ENCODE results near the gene ST3GAL3.

The ST3GAL3 gene

DNA sequence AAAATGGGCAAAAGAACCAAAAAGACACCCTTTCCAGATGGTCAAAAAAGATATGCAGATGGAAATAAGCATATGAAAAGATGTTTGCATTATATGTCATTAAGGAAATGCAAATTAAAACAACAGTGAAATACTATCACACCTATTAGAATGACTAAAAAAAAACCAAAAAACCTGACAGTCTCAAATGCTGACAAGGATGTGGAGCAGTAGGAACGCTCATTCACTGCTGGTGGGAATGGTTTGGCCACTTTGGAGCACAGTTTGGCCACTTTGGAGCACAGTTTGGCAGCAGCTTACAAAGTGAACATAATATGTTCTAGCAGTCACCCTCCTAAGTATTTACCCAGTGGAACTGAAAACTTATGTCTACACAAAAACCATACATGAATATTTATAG is 121.2 kb downstream of the ST3GAL3 start:
- Histone ChIP-seq H3K4me3 (ENCODE audit: low read depth, low read length) (no peak overlapping the region), H3K4me1 (ENCODE audit: control insufficient read depth, insufficient read depth, low read length) (no peaks in the 10 kb centered on the region), H3K9me3 (ENCODE audit: control insufficient read depth, insufficient read depth, low read depth, low read length) (no peaks in the 10 kb centered on the region), H3K27ac (ENCODE audit: extremely low read depth, low read depth, low read length) (no peak overlapping the region), H3K36me3 (ENCODE audit: control insufficient read depth in 2 of 2, insufficient read depth in 1 of 2, low read length in 2 of 2) (no peaks in the 10 kb centered on the region)
- no peak for TF ChIP-seq ZBTB17 (tag by site-specific recombination; IDR thresholded peaks at IDR 0.05)
- TF ChIP-seq ZBTB1 (tag by site-specific recombination; IDR thresholded peaks at IDR 0.05): no peak
- TF ChIP-seq ZNF707 (tag by site-specific recombination; IDR thresholded peaks at IDR 0.05): no peak
- no peak for TF ChIP-seq KLF8 (tag by site-specific recombination; IDR thresholded peaks at IDR 0.05)
- no peak for TF ChIP-seq ZNF239 (tag by site-specific recombination; IDR thresholded peaks at IDR 0.05)
- TF ChIP-seq, protein P1, sequence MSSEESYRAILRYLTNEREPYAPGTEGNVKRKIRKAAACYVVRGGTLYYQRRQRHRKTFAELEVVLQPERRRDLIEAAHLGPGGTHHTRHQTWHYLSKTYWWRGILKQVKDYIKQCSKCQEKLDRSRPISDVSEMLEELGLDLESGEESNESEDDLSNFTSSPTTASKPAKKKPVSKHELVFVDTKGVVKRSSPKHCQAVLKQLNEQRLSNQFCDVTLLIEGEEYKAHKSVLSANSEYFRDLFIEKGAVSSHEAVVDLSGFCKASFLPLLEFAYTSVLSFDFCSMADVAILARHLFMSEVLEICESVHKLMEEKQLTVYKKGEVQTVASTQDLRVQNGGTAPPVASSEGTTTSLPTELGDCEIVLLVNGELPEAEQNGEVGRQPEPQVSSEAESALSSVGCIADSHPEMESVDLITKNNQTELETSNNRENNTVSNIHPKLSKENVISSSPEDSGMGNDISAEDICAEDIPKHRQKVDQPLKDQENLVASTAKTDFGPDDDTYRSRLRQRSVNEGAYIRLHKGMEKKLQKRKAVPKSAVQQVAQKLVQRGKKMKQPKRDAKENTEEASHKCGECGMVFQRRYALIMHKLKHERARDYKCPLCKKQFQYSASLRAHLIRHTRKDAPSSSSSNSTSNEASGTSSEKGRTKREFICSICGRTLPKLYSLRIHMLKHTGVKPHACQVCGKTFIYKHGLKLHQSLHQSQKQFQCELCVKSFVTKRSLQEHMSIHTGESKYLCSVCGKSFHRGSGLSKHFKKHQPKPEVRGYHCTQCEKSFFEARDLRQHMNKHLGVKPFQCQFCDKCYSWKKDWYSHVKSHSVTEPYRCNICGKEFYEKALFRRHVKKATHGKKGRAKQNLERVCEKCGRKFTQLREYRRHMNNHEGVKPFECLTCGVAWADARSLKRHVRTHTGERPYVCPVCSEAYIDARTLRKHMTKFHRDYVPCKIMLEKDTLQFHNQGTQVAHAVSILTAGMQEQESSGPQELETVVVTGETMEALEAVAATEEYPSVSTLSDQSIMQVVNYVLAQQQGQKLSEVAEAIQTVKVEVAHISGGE (tag by site-specific recombination; conservative IDR thresholded peaks at IDR 0.05; ENCODE audit: low read depth): no peak
- no peak for TF ChIP-seq ZNF394 (tag by site-specific recombination; IDR thresholded peaks at IDR 0.05; ENCODE audit: borderline replicate concordance)
- TF ChIP-seq ZNF585B (tag by site-specific recombination; IDR thresholded peaks at IDR 0.05): no peak
- TF ChIP-seq ZNF114 (tag by site-specific recombination; IDR thresholded peaks at IDR 0.05): no peak
- no peak for TF ChIP-seq BCL11B (tag by site-specific recombination; IDR thresholded peaks at IDR 0.05; ENCODE audit: low read depth)
- no peak for TF ChIP-seq ZEB2 (tag by site-specific recombination; IDR thresholded peaks at IDR 0.05)
- TF ChIP-seq ZNF23 (tag by site-specific recombination; IDR thresholded peaks at IDR 0.05; ENCODE audit: borderline replicate concordance): no peak
- TF ChIP-seq ZNF280C (tag by site-specific recombination; IDR thresholded peaks at IDR 0.05): no peak
- no peak for TF ChIP-seq ZSCAN30 (tag by site-specific recombination; IDR thresholded peaks at IDR 0.05)
- TF ChIP-seq ZNF514 (tag by site-specific recombination; IDR thresholded peaks at IDR 0.05): no peak
- no peak for TF ChIP-seq KLF16 (tag by site-specific recombination; IDR thresholded peaks at IDR 0.05)
- ChIA-PET CTCF (no interaction called here), POLR2A (no interaction called here)

DNA sequence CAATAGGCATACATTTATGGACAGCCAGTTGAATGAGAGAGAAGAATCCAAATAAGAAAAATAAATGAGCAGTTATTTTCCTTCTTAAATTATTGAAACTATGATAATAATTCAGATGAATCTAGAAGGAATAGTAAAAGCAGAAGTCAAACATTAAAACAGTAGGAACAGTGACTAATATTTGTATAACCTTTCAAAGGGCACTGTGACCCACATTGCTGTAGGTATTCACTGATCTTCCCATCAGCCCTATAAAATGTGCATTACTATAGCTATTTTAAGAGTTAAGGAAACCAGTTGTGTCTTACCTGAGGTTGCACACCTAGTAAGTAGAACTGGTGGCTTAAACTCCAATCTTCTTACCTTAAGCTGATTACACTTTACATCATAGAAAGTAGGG is 123.5 kb downstream of the ST3GAL3 start:
- no peaks in the 10 kb centered on the region for H3K36me3 ChIP-seq (ENCODE audit: control insufficient read depth in 2 of 2, insufficient read depth in 1 of 2, low read length in 2 of 2)
- H3K27ac ChIP-seq (ENCODE audit: extremely low read depth, low read depth, low read length): no peak overlapping the region
- no peak for TF ChIP-seq ZNF214 (tag by site-specific recombination; IDR thresholded peaks at IDR 0.05; ENCODE audit: borderline replicate concordance)
- no peak for TF ChIP-seq ZNF350 (tag by site-specific recombination; IDR thresholded peaks at IDR 0.05)
- no peak for TF ChIP-seq GLI2 (tag by site-specific recombination; IDR thresholded peaks at IDR 0.05; ENCODE audit: borderline replicate concordance, low read depth)
- TF ChIP-seq, protein P2, sequence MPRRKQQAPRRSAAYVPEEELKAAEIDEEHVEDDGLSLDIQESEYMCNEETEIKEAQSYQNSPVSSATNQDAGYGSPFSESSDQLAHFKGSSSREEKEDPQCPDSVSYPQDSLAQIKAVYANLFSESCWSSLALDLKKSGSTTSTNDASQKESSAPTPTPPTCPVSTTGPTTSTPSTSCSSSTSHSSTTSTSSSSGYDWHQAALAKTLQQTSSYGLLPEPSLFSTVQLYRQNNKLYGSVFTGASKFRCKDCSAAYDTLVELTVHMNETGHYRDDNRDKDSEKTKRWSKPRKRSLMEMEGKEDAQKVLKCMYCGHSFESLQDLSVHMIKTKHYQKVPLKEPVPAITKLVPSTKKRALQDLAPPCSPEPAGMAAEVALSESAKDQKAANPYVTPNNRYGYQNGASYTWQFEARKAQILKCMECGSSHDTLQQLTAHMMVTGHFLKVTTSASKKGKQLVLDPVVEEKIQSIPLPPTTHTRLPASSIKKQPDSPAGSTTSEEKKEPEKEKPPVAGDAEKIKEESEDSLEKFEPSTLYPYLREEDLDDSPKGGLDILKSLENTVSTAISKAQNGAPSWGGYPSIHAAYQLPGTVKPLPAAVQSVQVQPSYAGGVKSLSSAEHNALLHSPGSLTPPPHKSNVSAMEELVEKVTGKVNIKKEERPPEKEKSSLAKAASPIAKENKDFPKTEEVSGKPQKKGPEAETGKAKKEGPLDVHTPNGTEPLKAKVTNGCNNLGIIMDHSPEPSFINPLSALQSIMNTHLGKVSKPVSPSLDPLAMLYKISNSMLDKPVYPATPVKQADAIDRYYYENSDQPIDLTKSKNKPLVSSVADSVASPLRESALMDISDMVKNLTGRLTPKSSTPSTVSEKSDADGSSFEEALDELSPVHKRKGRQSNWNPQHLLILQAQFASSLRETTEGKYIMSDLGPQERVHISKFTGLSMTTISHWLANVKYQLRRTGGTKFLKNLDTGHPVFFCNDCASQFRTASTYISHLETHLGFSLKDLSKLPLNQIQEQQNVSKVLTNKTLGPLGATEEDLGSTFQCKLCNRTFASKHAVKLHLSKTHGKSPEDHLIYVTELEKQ (tag by site-specific recombination; IDR thresholded peaks at IDR 0.05; ENCODE audit: borderline replicate concordance): no peak
- TF ChIP-seq REPIN1 (tag by site-specific recombination; IDR thresholded peaks at IDR 0.05; ENCODE audit: low read depth): no peak
- no peak for TF ChIP-seq ZNF830 (tag by site-specific recombination; IDR thresholded peaks at IDR 0.05; ENCODE audit: low read depth)
- TF ChIP-seq ZBTB6 (tag by site-specific recombination; IDR thresholded peaks at IDR 0.05): no peak
- no peak for TF ChIP-seq GFI1B (tag by site-specific recombination; IDR thresholded peaks at IDR 0.05)
- TF ChIP-seq ZNF561 (tag by site-specific recombination; IDR thresholded peaks at IDR 0.05; ENCODE audit: borderline replicate concordance): no peak
- no peak for TF ChIP-seq ZNF488 (tag by site-specific recombination; IDR thresholded peaks at IDR 0.05)

More for the DNA sequence above, 123.5 kb downstream of the ST3GAL3 start:
- Histone ChIP-seq H3K4me1 (ENCODE audit: control insufficient read depth, insufficient read depth, low read length) (peaks cover 8% of the 10 kb centered on the region), H3K4me3 (ENCODE audit: low read depth, low read length) (no peak overlapping the region), H3K9me3 (ENCODE audit: control insufficient read depth, insufficient read depth, low read depth, low read length) (no peaks in the 10 kb centered on the region)
- CTCF ChIA-PET: interaction anchor here (1.1 kb wide), 1 partner anchor 67 kb away, joined by 3 read pairs; no protein-coding TSS in a partner anchor
- POLR2A ChIA-PET: no interaction called here
